Upper lobe of left lung (tissue), 6 donors: Measurements from ENCODE around the gene ACBD6. TPM values are rescaled to one million over a fixed set of nuclear protein-coding genes. Genes with fewer than 3 reads are reported as not detected.
A peak's percentile ranks its signal among the peaks of the same experiment; 100 is the strongest.

ENCODE experiments used
- ATAC-seq, 2 donors: fragments of 200-7000 bp; cut with Tn5 transposase; one replicate each; pipeline ENCODE4 v1.9.1; 2022; ENCODE audit warnings: mild to moderate bottlenecking in 2 of 2, moderate library complexity in 2 of 2; ENCODE audit not compliant: low FRiP score in 2 of 2
- DNase-seq, 2 donors: peaks; one replicate each; pipeline ENCODE4 v3.0.0-alpha.2; 2019 to 2020
- H3K27ac ChIP-seq, 4 donors: fragments of 200-600 bp; sonication (generic); one replicate each; pipeline ENCODE4 v1.5.1; 2016 to 2019
- H3K27me3 ChIP-seq, 4 donors: fragments of 200-600 bp; sonication (generic); one replicate each; pipeline ENCODE4 v1.5.1; 2017 to 2019
- H3K36me3 ChIP-seq, 4 donors: fragments of 200-600 bp; sonication (generic); one replicate each; pipeline ENCODE4 v1.5.1; 2016 to 2019
- H3K4me1 ChIP-seq, 4 donors: fragments of 200-600 bp; sonication (generic); one replicate each; pipeline ENCODE4 v1.5.1; 2018 to 2019
- H3K4me3 ChIP-seq, 4 donors: fragments of 200-600 bp; sonication (generic); one replicate each; pipeline ENCODE4 v1.5.1; 2017 to 2019; ENCODE audit warnings: mild to moderate bottlenecking in 2 of 4, moderate library complexity in 1 of 4
- H3K9me3 ChIP-seq, 4 donors: fragments of 200-600 bp; sonication (generic); one replicate each; pipeline ENCODE4 v1.5.1; 2018 to 2019
- EP300 ChIP-seq, 4 donors: sonication (generic); formaldehyde crosslinking; IDR thresholded peaks; one replicate each; pipeline ENCODE4 v1.5.1; 2017; ENCODE audit warnings: antibody characterized with exemption in 4 of 4, control low read depth in 2 of 4
- POLR2A ChIP-seq, 4 donors: fragments of 450-650 bp; IDR thresholded peaks; one replicate each; pipeline ENCODE4 v1.5.1; 2016 to 2017; ENCODE audit warnings: antibody characterized with exemption in 4 of 4, mild to moderate bottlenecking in 2 of 4
- POLR2AphosphoS5 ChIP-seq, 2 donors: sonication (generic); formaldehyde crosslinking; IDR thresholded peaks; one replicate each; pipeline ENCODE4 v1.5.1; 2017; ENCODE audit warnings: antibody characterized with exemption in 2 of 2
- WGBS, 2 donors: methylation state at CpG; one replicate each; pipeline ENCODE4 v1.1.5; 2017 to 2018; 5-methylcytosine and 5-hydroxymethylcytosine counted together
- total RNA-seq, 6 donors: library from RNA; depleted of rRNA in 4 of 6; stranded (reverse); fragments of >200 nt in 4 of 6; gene quantifications; one replicate each; pipeline versions ENCODE4 v1.1.0 to v1.2.1, GENCODE V29; 2016 to 2021
- TF ChIP-seq, protein P1 (sequence below), 6 experiments: fragments of 450-650 bp in 4 of 6; fragments of 200-600 bp in 2 of 6; sonication (generic) in 2 of 6; IDR thresholded peaks; one replicate each; pipeline ENCODE4 v1.5.1; 2016 to 2019; ENCODE audit warnings: antibody characterized with exemption in 6 of 6
- donor health status: DM: no; HTN: no; CAD: no; lungs with moderate emphysema.
- donor health status: DM: no; HTN: yes; CAD: no; lungs with severe emphysema.

Gene ACBD6
- total RNA-seq, 6 donors from 2014 or later: 24.9 to 72.3 (median 51.5) TPM

DNA sequence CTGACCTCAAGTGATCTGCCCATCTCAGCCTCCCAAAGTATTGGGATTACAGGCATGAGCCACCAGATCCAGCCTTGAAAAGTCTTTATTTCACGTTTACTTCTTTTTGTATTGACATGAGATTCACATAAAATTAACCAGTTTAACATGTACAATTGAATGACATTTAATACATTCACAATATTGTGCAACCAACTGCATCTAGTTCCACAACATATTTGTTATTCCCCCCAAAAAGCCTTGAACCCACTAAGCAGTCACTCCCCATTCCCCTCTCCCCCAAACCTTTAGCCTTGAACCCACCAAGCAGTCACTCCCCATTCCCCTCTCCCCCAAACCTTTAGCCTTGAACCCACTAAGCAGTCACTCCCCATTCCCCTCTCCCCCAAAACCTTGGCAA is 62.0 kb downstream of the ACBD6 start:
- peaks cover 0 to 3% (median 0%) of the 10 kb centered on the region in 4 donors for H3K4me1 ChIP-seq
- H3K27ac ChIP-seq: no peak overlapping the region
- no peak for DNase-seq
- TF ChIP-seq POLR2A (IDR thresholded peaks at IDR 0.05) (no peak), POLR2AphosphoS5 (IDR thresholded peaks at IDR 0.05) (no peak), EP300 (IDR thresholded peaks at IDR 0.05) (no peak)
- TF ChIP-seq, protein P1, sequence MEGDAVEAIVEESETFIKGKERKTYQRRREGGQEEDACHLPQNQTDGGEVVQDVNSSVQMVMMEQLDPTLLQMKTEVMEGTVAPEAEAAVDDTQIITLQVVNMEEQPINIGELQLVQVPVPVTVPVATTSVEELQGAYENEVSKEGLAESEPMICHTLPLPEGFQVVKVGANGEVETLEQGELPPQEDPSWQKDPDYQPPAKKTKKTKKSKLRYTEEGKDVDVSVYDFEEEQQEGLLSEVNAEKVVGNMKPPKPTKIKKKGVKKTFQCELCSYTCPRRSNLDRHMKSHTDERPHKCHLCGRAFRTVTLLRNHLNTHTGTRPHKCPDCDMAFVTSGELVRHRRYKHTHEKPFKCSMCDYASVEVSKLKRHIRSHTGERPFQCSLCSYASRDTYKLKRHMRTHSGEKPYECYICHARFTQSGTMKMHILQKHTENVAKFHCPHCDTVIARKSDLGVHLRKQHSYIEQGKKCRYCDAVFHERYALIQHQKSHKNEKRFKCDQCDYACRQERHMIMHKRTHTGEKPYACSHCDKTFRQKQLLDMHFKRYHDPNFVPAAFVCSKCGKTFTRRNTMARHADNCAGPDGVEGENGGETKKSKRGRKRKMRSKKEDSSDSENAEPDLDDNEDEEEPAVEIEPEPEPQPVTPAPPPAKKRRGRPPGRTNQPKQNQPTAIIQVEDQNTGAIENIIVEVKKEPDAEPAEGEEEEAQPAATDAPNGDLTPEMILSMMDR (IDR thresholded peaks at IDR 0.05): no peak
- H3K4me3 ChIP-seq: no peak overlapping the region
- H3K27me3 ChIP-seq: no peaks in the 10 kb centered on the region
- 96 to 100% methylated on average over 1 of the region's 1 CpG for WGBS, 2 donors
- H3K36me3 ChIP-seq: no peaks in the 10 kb centered on the region
- no peaks in the 10 kb centered on the region for H3K9me3 ChIP-seq
- no peak for ATAC-seq

DNA sequence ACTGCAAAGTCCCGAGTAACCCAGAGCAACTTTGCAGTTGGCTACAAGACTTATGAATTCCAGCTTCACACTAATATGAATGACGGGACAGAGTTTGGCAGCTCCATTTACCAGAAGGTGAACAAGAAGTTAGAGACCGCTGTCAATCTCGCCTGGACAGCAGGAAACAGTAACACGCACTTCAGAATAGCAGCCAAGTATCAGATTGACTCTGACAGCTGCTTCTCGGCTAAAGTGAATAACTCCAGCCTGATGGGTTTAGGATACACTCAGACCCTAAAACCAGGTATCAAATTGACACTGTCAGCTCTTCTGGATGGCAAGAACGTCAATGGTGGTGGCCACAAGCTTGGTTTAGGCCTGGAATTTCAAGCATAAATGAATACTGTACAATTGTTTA is 66.8 kb downstream of the ACBD6 start:
- TF ChIP-seq EP300 (IDR thresholded peaks at IDR 0.05) (no peak), POLR2AphosphoS5 (IDR thresholded peaks at IDR 0.05) (no peak)
- H3K9me3 ChIP-seq: no peaks in the 10 kb centered on the region
- no peak overlapping the region for H3K27ac ChIP-seq
- no peaks in the 10 kb centered on the region for H3K27me3 ChIP-seq
- no peak for ATAC-seq
- H3K4me3 ChIP-seq: no peak overlapping the region
- H3K4me1 ChIP-seq: no peaks in the 10 kb centered on the region
- DNase-seq: no peak
- no peaks in the 10 kb centered on the region for H3K36me3 ChIP-seq
- WGBS, 2 donors: 95 to 99% methylated on average over 7 of the region's 7 CpGs

DNA sequence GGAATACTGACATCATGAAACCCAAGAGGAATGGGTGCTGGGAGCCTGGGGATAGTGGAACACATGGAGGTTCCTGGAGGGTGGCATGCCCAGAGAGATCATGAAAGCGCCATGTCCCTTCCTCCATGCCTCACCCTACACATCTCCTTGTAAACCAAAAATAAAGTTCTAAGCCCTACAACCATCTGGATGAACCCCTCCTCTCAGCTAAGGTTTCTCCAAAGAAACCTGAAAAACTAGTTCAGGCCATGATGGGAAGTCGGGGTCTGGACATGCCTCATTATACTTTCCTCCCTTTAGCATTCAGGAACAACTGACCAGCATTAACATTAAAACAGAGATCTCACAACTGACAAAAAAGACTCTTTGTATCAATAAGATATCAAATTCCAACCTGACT is 68.5 kb downstream of the ACBD6 start:
- Histone ChIP-seq H3K4me1 (no peaks in the 10 kb centered on the region), H3K36me3 (no peaks in the 10 kb centered on the region)

DNA sequence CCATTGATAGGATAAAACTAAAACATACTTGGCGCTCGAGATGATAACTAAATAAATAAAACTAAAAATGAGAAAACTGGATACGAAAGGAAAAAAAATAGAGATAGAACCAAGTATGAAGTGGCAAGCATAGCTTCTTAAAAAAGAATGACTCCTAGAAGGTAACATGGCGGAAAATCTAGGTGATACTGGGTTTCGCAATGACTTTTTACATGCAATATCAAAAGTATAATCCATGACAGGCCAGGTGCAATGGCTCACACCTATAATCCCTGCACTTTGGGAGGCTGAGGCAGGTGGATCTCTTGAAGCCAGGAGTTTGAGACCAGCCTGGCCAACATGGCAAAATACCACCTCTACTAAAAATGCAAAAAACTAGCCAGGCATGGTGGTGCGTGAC is 70.7 kb downstream of the ACBD6 start:
- ATAC-seq: no peak
- Histone ChIP-seq H3K4me3 (no peak overlapping the region), H3K9me3 (no peaks in the 10 kb centered on the region), H3K4me1 (no peaks in the 10 kb centered on the region), H3K27me3 (no peaks in the 10 kb centered on the region), H3K27ac (no peak overlapping the region), H3K36me3 (no peaks in the 10 kb centered on the region)
- no peak for DNase-seq
- TF ChIP-seq EP300 (IDR thresholded peaks at IDR 0.05): no peak
- no peak for TF ChIP-seq POLR2A (IDR thresholded peaks at IDR 0.05)
- TF ChIP-seq, protein P1 (IDR thresholded peaks at IDR 0.05): no peak
- TF ChIP-seq POLR2AphosphoS5 (IDR thresholded peaks at IDR 0.05): no peak
- WGBS, 2 donors: 93 to 96% methylated on average over 6 of the region's 6 CpGs

More for the DNA sequence above, 68.5 kb downstream of the ACBD6 start:
- no peak for TF ChIP-seq EP300 (IDR thresholded peaks at IDR 0.05)
- ATAC-seq (no peak), DNase-seq (no peak)
- WGBS, 2 donors: 77 to 85% methylated on average over 2 of the region's 2 CpGs
- Histone ChIP-seq H3K27ac (no peak overlapping the region), H3K9me3 (no peaks in the 10 kb centered on the region), H3K4me3 (no peak overlapping the region), H3K27me3 (no peaks in the 10 kb centered on the region)

DNA sequence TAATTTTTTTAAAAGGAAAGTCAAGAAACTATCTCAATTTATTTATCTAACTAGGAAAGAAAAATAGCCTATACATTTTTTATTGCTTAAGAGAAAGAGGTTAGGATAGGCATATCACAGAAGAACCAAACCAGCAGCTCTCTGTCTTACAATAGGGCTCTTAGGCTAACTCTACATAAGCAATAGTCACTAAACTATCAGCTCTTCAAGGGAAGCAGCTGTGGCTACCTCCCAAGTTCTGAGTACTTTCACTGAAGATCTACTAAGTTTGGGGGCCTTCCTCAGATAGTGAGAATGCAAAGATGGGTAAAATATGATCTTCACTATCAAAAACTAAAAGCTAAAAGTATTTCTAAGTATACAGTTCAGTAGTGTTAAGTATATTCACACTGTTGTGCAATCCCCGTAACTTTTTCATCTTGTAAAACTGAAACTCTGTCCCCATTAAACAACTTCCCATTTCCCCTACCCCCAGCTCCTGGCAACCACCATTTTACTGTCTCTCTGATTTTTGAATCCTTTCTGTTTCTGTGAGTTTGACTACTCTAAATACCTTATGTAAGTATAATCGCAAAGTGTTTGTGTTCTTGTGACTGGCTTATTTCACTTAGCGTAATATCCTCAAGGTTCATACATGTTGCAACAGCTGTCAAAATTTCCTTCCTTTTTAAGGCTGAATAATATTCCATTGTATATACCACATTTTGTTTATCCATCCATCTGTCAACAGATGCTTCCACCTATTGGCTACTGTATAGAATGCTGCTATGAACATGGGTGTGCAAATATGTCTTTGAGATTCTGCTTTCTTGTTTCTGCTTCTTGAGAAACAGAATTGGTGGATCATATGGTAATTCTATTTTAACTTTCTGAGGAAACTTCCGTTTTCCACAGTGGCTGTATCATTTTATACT is 73.3 kb downstream of the ACBD6 start:
- H3K4me1 ChIP-seq: no peaks in the 10 kb centered on the region
- peak in 1 of 2 donors; percentile 53 for ATAC-seq
- H3K36me3 ChIP-seq: no peaks in the 10 kb centered on the region
- TF ChIP-seq POLR2A (IDR thresholded peaks at IDR 0.05) (no peak), EP300 (IDR thresholded peaks at IDR 0.05) (no peak), POLR2AphosphoS5 (IDR thresholded peaks at IDR 0.05) (no peak)
- TF ChIP-seq, protein P1 (IDR thresholded peaks at IDR 0.05): no peak
- H3K4me3 ChIP-seq: no peak overlapping the region
- H3K27me3 ChIP-seq: no peaks in the 10 kb centered on the region
- no peak for DNase-seq
- peak overlapping the region in 3 of 4 donors; percentile 10 to 69 (median 49) for H3K27ac ChIP-seq
- 69 to 93% methylated on average over 4 of the region's 4 CpGs for WGBS, 2 donors
- no peaks in the 10 kb centered on the region for H3K9me3 ChIP-seq

DNA sequence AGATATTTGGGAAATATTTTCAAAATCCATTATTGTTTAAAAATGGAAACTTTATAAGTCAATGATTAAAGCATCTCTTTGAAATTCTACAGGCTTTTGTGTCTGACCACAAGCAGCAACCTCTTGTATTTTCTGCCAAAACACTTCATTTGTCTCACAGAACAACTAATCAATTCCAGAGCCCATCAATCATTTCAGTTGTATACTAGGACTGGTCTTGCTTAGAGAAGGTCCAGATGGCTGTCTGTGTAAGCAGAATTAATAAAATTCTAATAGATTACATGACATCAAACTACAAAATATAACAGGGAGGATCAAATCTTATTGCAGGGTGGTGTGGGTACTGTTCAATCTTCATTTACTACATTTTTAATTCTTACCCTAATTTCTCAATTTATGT is 76.4 kb downstream of the ACBD6 start:
- Histone ChIP-seq H3K4me1 (no peaks in the 10 kb centered on the region), H3K27me3 (no peaks in the 10 kb centered on the region), H3K36me3 (no peaks in the 10 kb centered on the region), H3K4me3 (no peak overlapping the region), H3K27ac (no peak overlapping the region), H3K9me3 (no peaks in the 10 kb centered on the region)
- TF ChIP-seq, protein P1 (IDR thresholded peaks at IDR 0.05): no peak
- no peak for TF ChIP-seq EP300 (IDR thresholded peaks at IDR 0.05)
- TF ChIP-seq POLR2A (IDR thresholded peaks at IDR 0.05): no peak
- TF ChIP-seq POLR2AphosphoS5 (IDR thresholded peaks at IDR 0.05): no peak
- ATAC-seq (no peak), DNase-seq (no peak)
